ENCODE measurements around the gene CCDC187.
"Not testable (repeated sequence)": the region's sequence is repeated elsewhere in the genome, so short reads cannot be mapped to it uniquely, and the experiment has no call there.

CCDC187 gene

GRCh38 chr9:136275655-136276429 is 28.1 kb downstream of the CCDC187 start:
- H3K27ac ChIP-seq = no peak overlapping the region
- no peak for DNase-seq (ENCODE audit: low read depth, low spot score)

GRCh38 chr9:136274786-136275654 is 28.9 kb downstream of the CCDC187 start:
- no peak overlapping the region for H3K27ac ChIP-seq
- no peak for DNase-seq (ENCODE audit: low read depth, low spot score)

- DNase-seq (ENCODE audit: low read depth, low spot score) = no peak
- H3K27ac ChIP-seq = no peak overlapping the region
Observed at GRCh38 chr9:136273921-136274785, 29.7 kb downstream of the CCDC187 start.

- no peak for DNase-seq (ENCODE audit: low read depth, low spot score)
- no peak overlapping the region for H3K27ac ChIP-seq
Observed at GRCh38 chr9:136273244-136273865, 30.5 kb downstream of the CCDC187 start.

- DNase-seq (ENCODE audit: low read depth, low spot score) = no peak
- H3K27ac ChIP-seq = no peak overlapping the region
Observed at GRCh38 chr9:136270173-136270705, 33.7 kb downstream of the CCDC187 start.

- no peak for DNase-seq (ENCODE audit: low read depth, low spot score)
- H3K27ac ChIP-seq = no peak overlapping the region
Observed at GRCh38 chr9:136268735-136269134, 35.2 kb downstream of the CCDC187 start.

GRCh38 chr9:136268318-136268717 is 35.6 kb downstream of the CCDC187 start:
- H3K27ac ChIP-seq = no peak overlapping the region
- no peak for DNase-seq (ENCODE audit: low read depth, low spot score)

- no peak for DNase-seq (ENCODE audit: low read depth, low spot score)
- no peak overlapping the region for H3K27ac ChIP-seq
Observed at GRCh38 chr9:136267261-136268111, 36.4 kb downstream of the CCDC187 start.

GRCh38 chr9:136266641-136267040 is 37.3 kb downstream of the CCDC187 start:
- H3K27ac ChIP-seq; DNase-seq (ENCODE audit: low read depth, low spot score): not testable (repeated sequence)

GRCh38 chr9:136265561-136266355 is 38.1 kb downstream of the CCDC187 start:
- no peak for DNase-seq (ENCODE audit: low read depth, low spot score)
- H3K27ac ChIP-seq = no peak overlapping the region

- H3K27ac ChIP-seq = no peak overlapping the region
- DNase-seq (ENCODE audit: low read depth, low spot score) = no peak
Observed at GRCh38 chr9:136264441-136265405, 39.2 kb downstream of the CCDC187 start.

GRCh38 chr9:136264031-136264430 is 39.9 kb downstream of the CCDC187 start:
- no peak overlapping the region for H3K27ac ChIP-seq
- DNase-seq (ENCODE audit: low read depth, low spot score) = no peak

GRCh38 chr9:136262671-136263178 is 41.2 kb downstream of the CCDC187 start:
- DNase-seq (ENCODE audit: low read depth, low spot score) = no peak
- no peak overlapping the region for H3K27ac ChIP-seq

- DNase-seq (ENCODE audit: low read depth, low spot score) = no peak
- no peak overlapping the region for H3K27ac ChIP-seq
Observed at GRCh38 chr9:136261686-136262430, 42.0 kb downstream of the CCDC187 start.

GRCh38 chr9:136260936-136261472 is 42.9 kb downstream of the CCDC187 start:
- H3K27ac ChIP-seq = no peak overlapping the region
- no peak for DNase-seq (ENCODE audit: low read depth, low spot score)

- H3K27ac ChIP-seq = no peak overlapping the region
- no peak for DNase-seq (ENCODE audit: low read depth, low spot score)
Observed at GRCh38 chr9:136260521-136260920, 43.4 kb downstream of the CCDC187 start.

All from epithelial cell of prostate (primary cell).